ENCODE data around the gene GRB10.

DNA sequence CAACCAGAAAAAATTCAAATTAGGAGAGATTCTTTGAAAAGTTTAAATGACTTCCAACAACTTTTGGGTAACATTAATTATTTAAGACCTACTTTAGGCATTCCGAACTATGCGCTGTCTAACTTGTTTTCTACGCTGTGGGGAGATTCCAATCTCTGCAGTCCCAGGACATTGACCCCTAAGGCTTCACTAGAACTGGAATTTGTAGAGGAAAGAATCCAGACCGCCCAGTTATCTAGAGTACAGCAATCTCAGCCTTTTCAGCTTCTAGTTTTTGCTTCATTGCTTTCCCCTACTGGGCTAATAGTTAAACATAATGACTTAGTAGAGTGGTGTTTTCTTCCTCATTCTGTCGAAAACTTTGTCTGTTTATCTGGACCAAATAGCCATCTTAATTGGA, 202.6 kb downstream of the GRB10 start:
- TF ChIP-seq CTCF (conservative IDR thresholded peaks at IDR 0.05) = no peak
- TF ChIP-seq EZH2 (IDR thresholded peaks at IDR 0.05; ENCODE audit: low read depth) = no peak
